NOMO-1 (cell line): ENCODE results near the gene RGS17.
A peak's percentile ranks its signal among the peaks of the same experiment; 100 is the strongest.
"Not testable (repeated sequence)": the region's sequence is repeated elsewhere in the genome, so short reads cannot be mapped to it uniquely, and the experiment has no call there.

Source experiments
- DNase-seq, 2 experiments: peaks; one replicate each; lab custom pipeline; 2025; ENCODE audit not compliant: unreplicated experiment in 2 of 2; lab: John Stamatoyannopoulos, UW

RGS17 gene

GRCh38 chr6:152999538-152999937 lies 131.5 kb downstream of the RGS17 start:
- DNase-seq = not testable (repeated sequence)

DNA sequence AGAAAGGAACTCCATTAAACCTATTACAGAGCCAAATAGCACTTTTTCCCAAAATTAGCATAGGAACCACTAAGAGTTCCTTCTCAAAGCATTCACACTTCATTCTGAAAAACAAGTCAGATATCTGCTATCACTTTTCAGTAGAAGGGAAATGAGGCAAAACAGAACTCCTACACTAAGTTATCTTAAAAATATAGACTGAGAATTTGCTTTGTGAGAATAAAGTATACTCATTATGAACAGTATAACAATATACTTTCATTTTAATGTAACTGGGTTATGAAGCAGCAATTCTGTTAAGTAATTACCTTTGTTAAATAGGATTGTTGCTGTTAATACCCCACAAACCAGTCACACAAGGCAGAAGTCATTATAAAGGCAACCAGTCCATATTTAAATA lies 137.2 kb downstream of the RGS17 start:
- DNase-seq = no peak

DNA sequence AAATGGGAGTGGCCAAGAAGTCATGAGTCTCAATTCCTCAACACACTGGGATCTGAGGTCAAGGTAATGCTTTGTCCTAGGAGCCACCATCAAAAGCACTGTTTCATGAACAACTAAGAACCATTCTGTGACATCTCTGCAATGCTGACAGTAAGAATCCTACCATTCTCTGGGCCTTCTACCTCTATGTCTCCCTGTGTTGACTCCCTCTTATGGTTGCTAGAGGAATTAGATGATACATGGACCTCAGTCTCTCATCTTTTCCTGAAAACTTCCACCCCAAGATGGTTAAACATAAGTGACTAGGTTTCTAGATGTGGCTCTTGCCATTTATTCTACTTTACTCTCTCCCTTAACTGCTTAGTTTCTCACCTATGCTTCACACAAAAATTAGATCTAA lies 137.7 kb downstream of the RGS17 start:
- DNase-seq = no peak

DNA sequence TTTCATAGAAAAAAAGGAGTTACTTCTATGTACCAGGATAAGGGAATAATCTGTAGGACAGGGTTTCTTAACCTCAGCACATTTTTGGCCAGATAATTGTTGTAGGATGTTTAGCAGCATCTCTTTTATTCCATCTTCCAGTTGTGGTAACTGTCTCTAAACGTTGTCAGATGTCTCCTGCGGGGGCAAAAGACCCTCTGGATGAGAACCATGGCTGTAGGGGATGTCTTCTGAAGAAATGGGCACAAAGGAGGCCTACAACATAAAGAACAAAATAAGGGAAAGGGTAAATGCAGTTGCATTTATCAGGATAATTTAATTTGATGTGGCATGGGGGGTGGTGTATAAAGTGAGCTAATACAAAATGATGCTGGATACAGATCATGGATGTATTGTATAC lies 144.1 kb downstream of the RGS17 start:
- no peak for DNase-seq

- not testable (repeated sequence) for DNase-seq
Observed at GRCh38 chr6:152985300-152985699, 145.8 kb downstream of the RGS17 start.

DNA sequence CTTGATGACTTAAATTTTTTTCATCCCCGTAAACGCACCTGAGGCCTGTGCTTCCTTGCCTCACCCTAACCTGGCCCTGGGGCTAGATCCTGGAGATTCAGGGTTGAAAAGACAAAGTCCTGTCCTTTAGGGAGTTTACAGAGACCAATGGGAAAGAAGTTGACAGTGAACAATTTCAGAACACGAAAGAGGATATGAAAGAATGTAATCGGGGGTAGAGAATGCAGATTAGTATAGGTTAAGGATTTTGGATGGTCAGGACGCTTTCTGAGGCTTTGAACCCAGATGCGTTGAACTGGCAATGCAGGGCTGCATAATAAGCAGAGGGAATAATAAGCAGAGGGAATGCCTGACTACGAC lies 146.6 kb downstream of the RGS17 start:
- peak; percentile 31 to 45 for DNase-seq

DNA sequence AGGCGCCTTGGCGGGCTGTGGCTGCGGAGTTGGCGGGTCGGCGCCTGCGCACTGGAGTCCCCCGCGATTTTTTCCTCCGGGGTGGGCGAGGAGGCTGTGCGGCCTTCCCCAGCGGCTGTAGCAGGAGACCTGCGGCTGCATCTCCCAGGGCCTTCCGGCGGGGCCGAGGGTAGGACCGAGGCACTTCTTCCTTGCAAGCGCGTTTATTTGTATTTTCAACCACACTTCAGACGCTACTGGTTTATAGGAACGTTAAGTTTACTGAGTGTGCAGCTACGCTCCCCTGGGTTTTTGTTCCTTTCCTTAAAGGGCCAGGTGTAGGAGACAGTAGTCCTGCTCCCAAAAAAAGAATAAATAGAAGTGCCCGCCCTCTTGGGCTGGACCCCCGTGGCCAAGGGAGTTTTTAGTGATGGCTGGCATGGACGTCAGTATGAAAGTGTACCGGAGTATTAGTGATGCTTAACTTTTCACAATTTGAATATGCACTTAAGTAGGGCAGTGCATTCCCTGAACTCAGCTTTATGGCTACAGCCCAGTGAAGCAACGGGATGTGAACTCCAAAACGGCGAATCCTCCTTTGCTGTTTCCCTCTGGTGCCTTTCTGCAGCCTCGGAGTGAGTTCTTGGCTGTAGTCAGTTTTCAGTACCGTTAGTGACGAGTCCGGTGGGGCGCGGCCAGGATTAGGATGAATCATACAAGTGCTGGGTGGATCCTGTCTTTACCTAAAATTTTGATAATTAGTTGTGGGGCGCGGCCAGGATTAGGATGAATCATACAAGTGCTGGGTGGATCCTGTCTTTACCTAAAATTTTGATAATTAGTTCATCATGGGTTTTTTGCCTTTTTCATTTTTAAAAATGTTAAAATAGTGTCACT lies 147.2 kb downstream of the RGS17 start:
- peak; percentile 66 to 79 for DNase-seq

GRCh38 chr6:152982904-152983636 lies 148.0 kb downstream of the RGS17 start, which contains the start of gene FBXO5:
TSS of gene FBXO5 (minus strand) at chr6:152983041. CDS start at chr6:152982959, 82 bp downstream.
- DNase-seq = peak; percentile 96

DNA sequence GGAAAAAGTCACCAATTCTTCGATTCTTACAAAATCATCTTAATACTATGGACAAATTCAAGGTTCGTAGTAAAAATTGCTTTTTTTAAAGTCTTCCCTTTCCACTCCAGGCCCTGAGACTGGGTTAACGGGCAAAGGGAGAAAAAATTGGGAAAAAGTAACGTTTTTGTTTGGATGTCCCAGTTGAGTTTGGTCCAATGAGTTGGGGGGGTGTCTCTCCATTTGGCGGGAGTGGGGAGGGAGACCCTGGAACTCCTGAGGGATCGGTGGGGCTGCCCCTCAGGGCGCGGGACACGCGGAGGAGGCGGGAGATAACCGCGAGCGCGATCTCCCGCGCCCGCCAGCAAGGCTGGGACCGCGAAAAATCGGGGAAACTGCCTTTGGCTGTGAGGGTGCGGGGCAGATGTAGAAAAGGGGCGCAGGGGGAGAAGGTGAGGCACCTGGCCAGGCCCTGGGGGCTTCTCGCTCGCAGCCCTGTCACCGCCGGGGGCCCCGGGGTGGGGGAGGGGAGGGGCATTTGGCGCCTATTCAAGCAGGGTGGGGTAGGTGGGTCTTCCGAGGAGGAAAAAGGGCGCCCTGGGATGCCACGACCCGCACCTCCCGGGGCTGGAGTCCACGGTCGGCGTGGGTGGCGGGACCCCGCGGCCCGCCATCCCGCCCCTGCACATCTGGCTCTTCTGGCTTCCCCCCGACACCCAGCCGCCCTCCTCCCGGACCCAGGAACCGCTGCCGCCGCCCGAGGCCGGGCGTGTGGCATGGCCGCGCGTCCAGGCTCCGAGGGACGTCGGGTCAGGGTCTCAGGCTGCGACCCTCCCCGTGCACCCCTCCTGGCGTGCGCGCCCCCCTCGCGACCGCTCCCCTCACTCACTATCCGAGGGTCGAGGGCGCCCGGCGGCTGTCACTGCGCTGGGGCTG lies 148.8 kb downstream of the RGS17 start:
- no peak for DNase-seq

DNA sequence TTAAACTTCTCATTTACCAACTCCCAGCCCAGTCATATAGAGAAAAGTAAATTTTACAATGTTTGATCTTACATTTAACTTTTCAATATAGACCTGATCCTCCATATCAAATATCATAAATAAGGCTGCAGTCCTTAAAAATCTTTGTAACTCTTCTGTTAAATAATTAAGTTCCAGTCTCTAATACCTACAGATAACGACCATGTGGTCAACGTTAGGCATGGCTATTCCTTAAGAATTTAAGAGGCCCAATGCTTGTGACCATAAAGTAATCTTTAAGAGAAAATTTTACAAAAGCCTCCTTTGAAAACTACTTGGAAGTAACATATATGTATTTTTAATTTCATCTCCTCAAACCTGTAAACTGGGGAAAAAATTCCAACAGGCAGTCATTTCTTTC lies 149.9 kb downstream of the RGS17 start:
- no peak for DNase-seq

DNA sequence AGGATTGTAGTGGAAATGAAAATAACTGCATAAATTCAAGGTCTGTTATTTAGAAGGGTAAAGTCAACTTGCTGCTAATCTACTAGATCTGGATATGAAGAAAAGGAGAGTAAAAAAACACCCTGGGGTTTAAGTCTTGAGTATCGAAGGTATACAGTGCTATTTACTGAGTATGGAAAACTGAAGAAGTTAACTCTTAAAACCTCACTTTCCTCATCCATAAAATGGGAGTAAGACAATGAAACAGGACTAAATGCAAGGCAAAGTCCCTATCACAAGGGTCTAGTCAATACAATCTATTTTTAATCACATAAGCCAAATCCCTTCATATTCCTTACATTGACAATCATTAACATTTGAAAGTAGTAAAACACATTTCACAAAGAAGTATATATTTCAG lies 150.4 kb downstream of the RGS17 start:
- no peak for DNase-seq

GRCh38 chr6:152979116-152979515 lies 152.0 kb downstream of the RGS17 start:
- no peak for DNase-seq

DNA sequence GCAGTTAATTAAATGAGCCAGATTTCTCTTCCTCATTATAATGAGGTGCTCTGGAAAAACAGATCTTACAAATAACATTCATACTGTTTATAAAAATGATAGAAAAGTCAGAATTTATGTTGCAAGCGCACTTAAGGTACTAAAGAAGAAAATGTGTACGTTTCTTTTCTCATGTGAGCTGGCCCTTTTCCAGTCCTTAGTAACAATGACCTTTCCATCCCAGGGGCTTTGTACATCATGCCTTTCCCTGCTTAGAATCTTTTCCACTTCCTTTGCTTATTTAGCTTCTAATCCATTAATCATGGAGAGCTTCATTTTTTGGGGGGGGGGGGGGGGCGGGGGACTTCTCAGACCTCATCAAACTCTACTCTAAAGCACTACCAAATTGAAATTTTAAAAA lies 153.0 kb downstream of the RGS17 start:
- DNase-seq = no peak

- peak in 1 of 2 experiments; percentile 33 for DNase-seq
Observed at GRCh38 chr6:152977556-152977955, 153.5 kb downstream of the RGS17 start.

DNA sequence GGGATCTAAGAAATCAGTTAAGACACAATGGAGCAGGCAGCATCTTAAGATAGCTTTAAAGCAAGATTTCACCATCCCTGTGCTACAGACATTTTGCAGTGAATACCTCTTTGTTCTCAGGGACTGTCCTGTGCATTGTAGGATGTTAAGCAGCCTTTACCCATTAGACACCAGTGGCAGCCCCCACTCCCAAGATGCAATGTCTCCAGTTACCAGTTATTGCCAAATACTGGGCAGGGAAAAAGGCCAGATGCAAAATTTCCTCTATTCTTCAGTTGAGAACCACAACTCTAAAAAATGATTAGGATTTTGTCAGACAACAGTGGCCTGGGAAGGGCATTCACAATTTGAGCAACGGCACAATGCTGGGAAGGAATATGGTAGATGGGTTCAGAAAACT lies 154.3 kb downstream of the RGS17 start:
- DNase-seq = no peak

DNA sequence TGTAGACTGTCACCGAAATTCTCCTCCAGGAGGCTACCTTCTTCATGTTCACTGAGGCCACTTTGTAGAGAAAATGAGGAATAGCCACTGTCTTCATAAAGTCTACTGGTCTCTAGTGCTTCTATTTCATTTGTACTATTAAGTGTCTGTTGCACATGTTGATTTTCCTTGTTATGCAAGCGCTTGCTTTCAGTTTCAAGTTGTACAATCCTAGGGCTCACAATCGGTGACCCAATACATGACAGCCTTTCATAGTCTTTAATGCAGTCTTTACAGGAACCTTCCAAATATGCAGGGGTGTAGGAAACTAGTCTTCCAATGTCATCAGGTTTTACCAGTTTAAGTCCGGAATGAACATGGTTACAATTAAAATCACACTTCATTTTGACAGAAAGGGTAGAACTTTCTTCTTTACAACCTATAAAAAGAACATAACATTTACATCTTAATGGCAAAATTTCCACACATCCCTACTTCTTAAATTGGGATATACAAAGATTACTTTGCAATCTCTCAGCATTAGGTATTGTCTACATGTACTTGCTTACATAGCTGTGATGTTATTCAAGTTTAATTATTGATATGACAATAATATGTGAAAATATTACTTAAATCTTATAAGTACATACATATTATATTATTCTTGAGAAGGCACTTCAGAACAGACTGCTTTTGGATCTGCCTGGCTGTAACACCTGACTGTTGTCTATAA lies 155.7 kb downstream of the RGS17 start:
- DNase-seq = peak; percentile 71 to 86

DNA sequence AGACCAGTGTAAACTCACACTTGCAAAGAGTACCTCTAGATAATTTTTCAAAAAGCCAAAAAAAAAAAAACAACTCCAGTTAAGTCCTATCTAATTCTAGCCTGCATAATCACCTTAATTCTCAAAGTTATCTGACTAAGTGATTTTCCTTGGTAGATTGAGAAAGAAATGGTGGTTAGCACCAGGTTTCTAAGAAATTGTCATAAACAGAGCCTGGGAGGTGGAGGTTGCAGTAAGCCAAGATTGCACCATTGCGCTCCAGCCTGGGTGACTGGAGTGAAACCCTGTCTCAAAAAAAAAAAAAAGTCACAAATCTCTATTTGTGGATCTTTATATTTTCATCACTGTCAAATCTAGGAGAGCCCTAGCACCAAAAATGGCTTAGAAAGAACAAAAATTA lies 157.2 kb downstream of the RGS17 start:
- no peak for DNase-seq

DNA sequence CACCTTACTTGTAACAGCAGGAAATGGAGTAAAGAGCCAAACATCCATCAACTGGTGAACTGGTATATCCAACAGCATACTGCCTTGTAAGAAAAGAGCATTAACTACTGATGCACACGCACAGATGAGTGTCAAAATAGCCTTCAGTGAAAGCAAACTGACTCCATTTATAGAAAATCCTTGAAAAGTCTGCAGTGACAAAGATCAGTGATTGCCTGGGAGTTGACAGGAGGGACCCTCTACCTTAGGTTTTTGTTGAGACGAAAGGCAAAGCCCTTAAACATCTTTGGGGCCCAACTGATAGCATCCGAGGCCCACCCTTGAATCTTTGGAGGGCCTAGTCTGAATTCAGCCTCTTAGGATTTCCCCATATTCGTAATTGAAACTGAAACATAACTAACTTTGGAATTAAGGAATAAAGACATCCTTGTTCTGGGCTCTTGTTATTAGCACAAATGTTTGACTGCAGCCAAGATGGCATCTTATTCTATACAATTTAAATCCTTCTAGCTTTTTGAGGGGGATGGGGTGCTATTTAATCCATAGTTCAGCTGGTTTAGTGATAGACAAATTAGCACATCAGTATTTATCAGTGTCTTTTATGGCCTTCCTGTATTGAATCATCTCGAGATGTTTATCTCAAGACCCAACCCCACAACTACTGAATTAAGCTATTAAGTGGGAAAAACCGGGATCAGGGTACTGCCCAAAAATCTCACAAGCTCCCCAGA lies 161.2 kb downstream of the RGS17 start:
- no peak for DNase-seq

DNA sequence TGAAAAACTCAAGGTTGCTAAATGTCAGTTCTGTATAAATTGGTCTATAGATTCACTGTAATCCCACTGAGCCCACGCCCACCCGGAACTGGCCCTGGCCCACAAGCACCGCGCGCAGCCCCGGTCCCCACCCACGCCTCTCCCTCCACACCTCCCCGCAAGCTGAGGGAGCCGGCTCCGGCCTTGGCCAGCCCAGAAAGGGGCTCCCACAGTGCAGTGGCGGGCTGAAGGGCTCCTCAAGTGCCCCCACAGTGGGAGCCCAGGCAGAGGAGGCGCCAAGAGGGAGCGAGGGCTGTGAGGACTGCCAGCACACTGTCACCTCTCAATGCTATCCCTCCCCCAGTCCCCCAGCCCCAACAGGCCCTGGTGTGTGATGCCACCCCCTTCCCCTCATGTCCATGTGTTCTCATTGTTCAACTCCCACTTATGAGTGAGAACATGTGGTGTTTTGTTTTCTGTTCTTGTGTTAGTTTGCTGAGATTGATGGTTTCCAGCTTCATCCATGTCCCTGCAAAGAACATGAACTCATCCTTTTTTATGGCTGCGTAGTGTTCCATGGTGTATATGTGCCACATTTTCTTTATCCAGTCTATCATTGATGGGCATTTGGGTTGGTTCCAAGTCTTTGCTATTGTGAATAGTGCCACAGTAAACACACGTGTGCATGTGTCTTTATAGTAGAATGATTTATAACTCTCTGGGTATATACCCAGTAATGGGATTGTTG lies 164.8 kb downstream of the RGS17 start:
- not testable (repeated sequence) for DNase-seq
